IMR-90 (cell line): Measurements from ENCODE around the gene ZGRF1. TPM values are rescaled to one million over a fixed set of nuclear protein-coding genes. Genes with fewer than 3 reads are reported as not detected.

Experiments used
- ATAC-seq: fragments of 200-7000 bp; cut with Tn5 transposase; 2 replicates; pipeline ENCODE4 v1.9.1; 2020; ENCODE audit warnings: low read depth, mild to moderate bottlenecking, moderate library complexity
- BruUV-seq: library from RNA; stranded (reverse); fragments of 400-500 nt; replicated peaks from 2 replicates; lab custom pipeline; 2021; lab: Mats Ljungman, UMichigan
- CTCF ChIA-PET: fragments of 300-600 bp; formaldehyde crosslinking; extraction: SDS; loops from one replicate; lab custom pipeline; 2021; ENCODE audit warnings: antibody characterized with exemption; lab: Yijun Ruan, JAX
- POLR2A ChIA-PET: fragments of 300-600 bp; sonication (Branson Sonifier 250); formaldehyde crosslinking; loops from one replicate; lab custom pipeline; 2022; ENCODE audit warnings: antibody characterized with exemption; ENCODE audit not compliant: unreplicated experiment; lab: Charles Lee
- DNase-seq: peaks from one replicate; pipeline ENCODE4 v3.0.0; 2013
- H2AFZ ChIP-seq: replicated peaks from 2 replicates; pipeline ENCODE3; 2013; ENCODE audit warnings: low read length, mild to moderate bottlenecking; ENCODE audit not compliant: poor library complexity
- H2AK5ac ChIP-seq: 2 replicates; pipeline ENCODE4 v1.6.1; 2013; ENCODE audit warnings: low read depth, low read length, inconsistent platforms
- H2AK9ac ChIP-seq: replicated peaks from 2 replicates; pipeline ENCODE3; 2013; ENCODE audit warnings: mild to moderate bottlenecking, low read depth, low read length, moderate library complexity; ENCODE audit not compliant: poor library complexity
- H2BK120ac ChIP-seq: 2 replicates; pipeline ENCODE4 v1.6.1; 2013; ENCODE audit warnings: low read depth, low read length, inconsistent platforms
- H2BK15ac ChIP-seq: 3 replicates; pipeline ENCODE4 v1.6.1; 2013; ENCODE audit warnings: low read depth, low read length, inconsistent platforms
- H2BK20ac ChIP-seq: 2 replicates; pipeline ENCODE4 v1.6.1; 2013; ENCODE audit warnings: low read depth, mild to moderate bottlenecking, inconsistent platforms, low read length, moderate library complexity
- H2BK5ac ChIP-seq: 2 replicates; pipeline ENCODE4 v1.6.1; 2013; ENCODE audit warnings: mild to moderate bottlenecking, low read depth, low read length, inconsistent platforms; ENCODE audit not compliant: poor library complexity, severe bottlenecking
- H3K14ac ChIP-seq: replicated peaks from 2 replicates; pipeline ENCODE4 v1.6.1; 2013; ENCODE audit warnings: low read depth, low read length, inconsistent platforms
- H3K18ac ChIP-seq: 2 replicates; pipeline ENCODE4 v1.6.1; 2013; ENCODE audit warnings: low read depth, low read length, control low read depth
- H3K23ac ChIP-seq: 2 replicates; pipeline ENCODE4 v1.6.1; 2013; ENCODE audit warnings: low read depth, low read length, inconsistent platforms
- H3K27ac ChIP-seq: 2 replicates; pipeline ENCODE4 v1.5.1; 2013; ENCODE audit warnings: mild to moderate bottlenecking, control low read depth, low read length; ENCODE audit not compliant: insufficient read depth
- H3K27me3 ChIP-seq: 2 replicates; pipeline ENCODE4 v1.6.1; 2013; ENCODE audit warnings: low read length; ENCODE audit not compliant: control insufficient read depth, insufficient read depth
- H3K36me3 ChIP-seq: 2 replicates; pipeline ENCODE4 v1.6.1; 2013; ENCODE audit warnings: low read length, mixed read lengths; ENCODE audit not compliant: control insufficient read depth, insufficient read depth
- H3K4ac ChIP-seq: 2 replicates; pipeline ENCODE4 v1.6.1; 2013; ENCODE audit warnings: low read depth, low read length, inconsistent platforms
- H3K4me1 ChIP-seq: 2 replicates; pipeline ENCODE4 v1.6.1; 2013; ENCODE audit warnings: low read length, mixed read lengths; ENCODE audit not compliant: control insufficient read depth, insufficient read depth
- H3K4me2 ChIP-seq: 2 replicates; pipeline ENCODE4 v1.6.1; 2013; ENCODE audit warnings: low read depth, mild to moderate bottlenecking, control low read depth, low read length, moderate library complexity
- H3K4me3 ChIP-seq: 2 replicates; pipeline ENCODE4 v1.5.1; 2013; ENCODE audit warnings: low read depth, mild to moderate bottlenecking, control low read depth, low read length, moderate library complexity; ENCODE audit not compliant: insufficient read depth
- H3K56ac ChIP-seq: 2 replicates; pipeline ENCODE4 v1.6.1; 2013; ENCODE audit warnings: low read length, inconsistent platforms; ENCODE audit not compliant: insufficient read depth; ENCODE audit errors: extremely low read depth
- H3K79me1 ChIP-seq, 2 experiments: 2 replicates each; pipeline ENCODE4 v1.6.1; 2013; ENCODE audit warnings: low read length in 2 of 2, inconsistent platforms in 1 of 2, low read depth in 1 of 2
- H3K9ac ChIP-seq: 2 replicates; pipeline ENCODE4 v1.6.1; 2013; ENCODE audit warnings: low read depth, low read length, control low read depth
- H3K9me1 ChIP-seq: 2 replicates; pipeline ENCODE4 v1.6.1; 2013; ENCODE audit warnings: low read length, inconsistent platforms; ENCODE audit not compliant: insufficient read depth
- H3K9me3 ChIP-seq: 2 replicates; pipeline ENCODE4 v1.6.1; 2013; ENCODE audit warnings: low read length; ENCODE audit not compliant: control insufficient read depth, insufficient read depth
- H4K20me1 ChIP-seq: 2 replicates; pipeline ENCODE4 v1.6.1; 2013; ENCODE audit warnings: low read length, inconsistent platforms; ENCODE audit not compliant: insufficient read depth
- H4K5ac ChIP-seq: 2 replicates; pipeline ENCODE4 v1.6.1; 2013; ENCODE audit warnings: mild to moderate bottlenecking, low read depth, low read length, control low read depth
- H4K8ac ChIP-seq, 2 experiments: 2 replicates each; pipeline ENCODE4 v1.6.1; 2013; ENCODE audit warnings: low read depth in 2 of 2, low read length in 2 of 2, control low read depth in 1 of 2, inconsistent platforms in 1 of 2
- H4K91ac ChIP-seq: 2 replicates; pipeline ENCODE4 v1.6.1; 2013; ENCODE audit warnings: low read depth, low read length, inconsistent platforms; ENCODE audit not compliant: insufficient read depth
- BHLHE40 ChIP-seq: fragments of 150-350 bp; IDR thresholded peaks from 2 replicates; pipeline ENCODE4 v1.6.1; 2016; ENCODE audit warnings: mild to moderate bottlenecking, low read depth, low read length
- CEBPB ChIP-seq: IDR thresholded peaks from 2 replicates; pipeline ENCODE4 v1.6.1; 2012; ENCODE audit warnings: low read depth, low read length, improper control_type of control experiment
- CHD1 ChIP-seq: IDR thresholded peaks from 2 replicates; pipeline ENCODE4 v1.6.1; 2012; ENCODE audit warnings: low read depth, low read length, improper control_type of control experiment
- FOS ChIP-seq: fragments of 150-350 bp; IDR thresholded peaks from 2 replicates; pipeline ENCODE4 v1.6.1; 2016; ENCODE audit warnings: low read depth, low read length
- MAFK ChIP-seq: IDR thresholded peaks from 2 replicates; pipeline ENCODE4 v1.6.1; 2012; ENCODE audit warnings: low read depth, low read length, improper control_type of control experiment
- MAZ ChIP-seq: IDR thresholded peaks from 2 replicates; pipeline ENCODE4 v1.6.1; 2012; ENCODE audit warnings: low read depth, mild to moderate bottlenecking, low read length, improper control_type of control experiment, moderate library complexity, borderline replicate concordance
- MXI1 ChIP-seq: IDR thresholded peaks from 2 replicates; pipeline ENCODE4 v1.6.1; 2012; ENCODE audit warnings: low read depth, mild to moderate bottlenecking, low read length, moderate library complexity, borderline replicate concordance
- NFE2L2 ChIP-seq: fragments of 150-350 bp; IDR thresholded peaks from 2 replicates; pipeline ENCODE4 v1.6.1; 2016; ENCODE audit warnings: low read depth, mild to moderate bottlenecking, low read length
- POLR2A ChIP-seq: IDR thresholded peaks from 2 replicates; pipeline ENCODE4 v1.6.1; 2012; ENCODE audit warnings: mild to moderate bottlenecking, low read depth, low read length
- RAD21 ChIP-seq: IDR thresholded peaks from 2 replicates; pipeline ENCODE4 v1.6.1; 2012; ENCODE audit warnings: low read length, improper control_type of control experiment
- RCOR1 ChIP-seq: IDR thresholded peaks from 2 replicates; pipeline ENCODE4 v1.6.1; 2012; ENCODE audit warnings: mild to moderate bottlenecking, low read length, improper control_type of control experiment; ENCODE audit not compliant: insufficient replicate concordance
- RFX5 ChIP-seq: IDR thresholded peaks from 2 replicates; pipeline ENCODE4 v1.8.0; 2012; ENCODE audit warnings: low read depth, mild to moderate bottlenecking, low read length, moderate library complexity
- SMC3 ChIP-seq: fragments of 150-350 bp; IDR thresholded peaks from 2 replicates; pipeline ENCODE4 v1.6.1; 2016; ENCODE audit warnings: low read depth, mild to moderate bottlenecking, antibody characterized with exemption, low read length, moderate library complexity
- WGBS, 2 experiments: methylation state at CpG; one replicate each; pipeline versions ENCODE4 v1.1.5 to v1.1.7; 2013; ENCODE audit warnings: missing lambda C conversion rate in 2 of 2; ENCODE audit not compliant: insufficient read length in 1 of 2; ENCODE audit errors: extremely low coverage in 2 of 2; 5-methylcytosine and 5-hydroxymethylcytosine counted together
- dilution Hi-C: fragments of 300-500 bp; cut with HindIII; formaldehyde crosslinking; loops from one replicate; pipeline ENCODE4 v1.14.3; 2018; ENCODE audit warnings: low sequenced_read_pairs; ENCODE audit not compliant: unreplicated experiment
- in situ Hi-C: fragments of 300-500 bp; cut with MboI; formaldehyde crosslinking; loops from 3 replicates; pipeline ENCODE4 v1.14.3; 2019; ENCODE audit warnings: low sequenced_read_pairs, inconsistent platforms, mixed read lengths
- intact Hi-C: fragments of 100-400 bp; cut with micrococcal nuclease; formaldehyde crosslinking; loops from 2 replicates; pipeline ENCODE4 v1.10.0; 2022
- polyA plus RNA-seq, 3 experiments: library from polyadenylated mRNA; depleted of rRNA; stranded (reverse); fragments of >200 nt; gene quantifications; 2 replicates each; pipeline ENCODE4 v1.2.3, GENCODE V29; 2012; ENCODE audit warnings: low replicate concordance in 1 of 3
- total RNA-seq: library from RNA; depleted of rRNA; stranded (reverse); fragments of >200 nt; gene quantifications from 2 replicates; pipeline ENCODE4 v1.2.3, GENCODE V29; 2012
- TF ChIP-seq, protein P1 (sequence below): conservative IDR thresholded peaks from 2 replicates; pipeline ENCODE4 v1.5.1; 2012; ENCODE audit warnings: mild to moderate bottlenecking, low read depth, low read length, improper control_type of control experiment
- TF ChIP-seq, protein P2 (sequence below): fragments of 150-350 bp; IDR thresholded peaks from 2 replicates; pipeline ENCODE4 v1.6.1; 2017; ENCODE audit warnings: mild to moderate bottlenecking, antibody characterized with exemption, low read length, low read depth

ZGRF1 gene
- total and polyA plus RNA-seq, 2 of the 4 experiments (the other 2 are of a cell fraction) = 2.8 to 5.6 TPM

- ChIA-PET CTCF (no interaction called here), POLR2A (no interaction called here)
- no peaks in the 10 kb centered on the region for H3K27me3 ChIP-seq
- H2BK5ac ChIP-seq = no peak overlapping the region
- H3K4me1 ChIP-seq = no peaks in the 10 kb centered on the region
- H3K56ac ChIP-seq = no peak overlapping the region
- no peak overlapping the region for H2AFZ ChIP-seq
- no peak overlapping the region for H3K4me3 ChIP-seq
- no peaks in the 10 kb centered on the region for H3K9me1 ChIP-seq
- no peak overlapping the region for H3K23ac ChIP-seq
- TF ChIP-seq CEBPB (no peak), MXI1 (no peak), NFE2L2 (no peak), POLR2A (no peak), SMC3 (no peak), FOS (no peak), BHLHE40 (no peak), MAZ (no peak), RCOR1 (no peak), RAD21 (no peak), MAFK (no peak), RFX5 (no peak), CHD1 (no peak)
- TF ChIP-seq, protein P1, sequence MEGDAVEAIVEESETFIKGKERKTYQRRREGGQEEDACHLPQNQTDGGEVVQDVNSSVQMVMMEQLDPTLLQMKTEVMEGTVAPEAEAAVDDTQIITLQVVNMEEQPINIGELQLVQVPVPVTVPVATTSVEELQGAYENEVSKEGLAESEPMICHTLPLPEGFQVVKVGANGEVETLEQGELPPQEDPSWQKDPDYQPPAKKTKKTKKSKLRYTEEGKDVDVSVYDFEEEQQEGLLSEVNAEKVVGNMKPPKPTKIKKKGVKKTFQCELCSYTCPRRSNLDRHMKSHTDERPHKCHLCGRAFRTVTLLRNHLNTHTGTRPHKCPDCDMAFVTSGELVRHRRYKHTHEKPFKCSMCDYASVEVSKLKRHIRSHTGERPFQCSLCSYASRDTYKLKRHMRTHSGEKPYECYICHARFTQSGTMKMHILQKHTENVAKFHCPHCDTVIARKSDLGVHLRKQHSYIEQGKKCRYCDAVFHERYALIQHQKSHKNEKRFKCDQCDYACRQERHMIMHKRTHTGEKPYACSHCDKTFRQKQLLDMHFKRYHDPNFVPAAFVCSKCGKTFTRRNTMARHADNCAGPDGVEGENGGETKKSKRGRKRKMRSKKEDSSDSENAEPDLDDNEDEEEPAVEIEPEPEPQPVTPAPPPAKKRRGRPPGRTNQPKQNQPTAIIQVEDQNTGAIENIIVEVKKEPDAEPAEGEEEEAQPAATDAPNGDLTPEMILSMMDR = no peak
- TF ChIP-seq, protein P2, sequence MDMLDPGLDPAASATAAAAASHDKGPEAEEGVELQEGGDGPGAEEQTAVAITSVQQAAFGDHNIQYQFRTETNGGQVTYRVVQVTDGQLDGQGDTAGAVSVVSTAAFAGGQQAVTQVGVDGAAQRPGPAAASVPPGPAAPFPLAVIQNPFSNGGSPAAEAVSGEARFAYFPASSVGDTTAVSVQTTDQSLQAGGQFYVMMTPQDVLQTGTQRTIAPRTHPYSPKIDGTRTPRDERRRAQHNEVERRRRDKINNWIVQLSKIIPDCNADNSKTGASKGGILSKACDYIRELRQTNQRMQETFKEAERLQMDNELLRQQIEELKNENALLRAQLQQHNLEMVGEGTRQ = no peak
- H2BK15ac ChIP-seq = no peak overlapping the region
- H3K27ac ChIP-seq = no peak overlapping the region
- no peaks in the 10 kb centered on the region for H4K20me1 ChIP-seq
- BruUV-seq = no TSS peak
- H3K9me3 ChIP-seq = no peaks in the 10 kb centered on the region
- H4K91ac ChIP-seq = no peak overlapping the region
- H3K4ac ChIP-seq = no peak overlapping the region
- in situ Hi-C loops (loop anchor here (25.0 kb wide), 1 partner anchor 311 kb away; no protein-coding TSS in a partner anchor), intact Hi-C loops (no loop called here), dilution Hi-C loops (no loop called here)
- no peak overlapping the region for H2AK9ac ChIP-seq
- H3K4me2 ChIP-seq = no peak overlapping the region
- H2BK120ac ChIP-seq = no peak overlapping the region
- ATAC-seq (no peak), DNase-seq (no peak)
- WGBS, 2 experiments = no CpG with 5 or more reads among the region's 4 CpGs
- no peaks in the 10 kb centered on the region for H3K36me3 ChIP-seq
- no peak overlapping the region for H4K8ac ChIP-seq
- H3K9ac ChIP-seq = no peak overlapping the region
- no peaks in the 10 kb centered on the region for H3K79me1 ChIP-seq
- no peak overlapping the region for H3K18ac ChIP-seq
- H2AK5ac ChIP-seq = no peak overlapping the region
- no peak overlapping the region for H2BK20ac ChIP-seq
- no peak overlapping the region for H4K5ac ChIP-seq
- no peak overlapping the region for H3K14ac ChIP-seq
These were observed 10.5 kb downstream of the ZGRF1 start for GRCh38 chr4:112626228-112626627.
